Right cardiac atrium (tissue), 5 donors: ENCODE measurements around the gene ERV3-1. TPM values are rescaled to one million over a fixed set of nuclear protein-coding genes. Genes with fewer than 3 reads are reported as not detected.
"Not testable (repeated sequence)": the region's sequence is repeated elsewhere in the genome, so short reads cannot be mapped to it uniquely, and the experiment has no call there.

Source experiments
- ATAC-seq, 2 donors: fragments of 200-7000 bp; cut with Tn5 transposase; one replicate each; pipeline versions ENCODE4 v1.8.0 to v1.9.1; 2020; ENCODE audit warnings: moderate library complexity in 2 of 2, mild to moderate bottlenecking in 1 of 2
- DNase-seq, 3 donors: peaks; one replicate each; pipeline ENCODE4 v3.0.0-alpha.2; 2020
- H3K27ac ChIP-seq: one replicate; pipeline ENCODE4 v1.5.1; 2013; ENCODE audit warnings: mild to moderate bottlenecking, low read length, control low read depth, moderate library complexity
- H3K27me3 ChIP-seq: one replicate; pipeline ENCODE4 v1.6.1; 2013; ENCODE audit not compliant: control insufficient read depth, insufficient read depth
- H3K4me1 ChIP-seq: one replicate; pipeline ENCODE4 v1.6.1; 2013; ENCODE audit warnings: low read length; ENCODE audit not compliant: control insufficient read depth, insufficient read depth
- H3K4me3 ChIP-seq: one replicate; pipeline ENCODE4 v1.5.1; 2013; ENCODE audit warnings: low read length, control low read depth
- H3K9me3 ChIP-seq: one replicate; pipeline ENCODE4 v1.6.1; 2013; ENCODE audit warnings: low read length; ENCODE audit not compliant: control insufficient read depth
- WGBS: extraction: QIAGEN DNeasy Blood & Tissue Kit; methylation state at CpG from one replicate; pipeline ENCODE4 v1.1.7; 2013; 5-methylcytosine and 5-hydroxymethylcytosine counted together
- intact Hi-C, 4 donors: fragments of 100-400 bp; cut with DNase I; formaldehyde crosslinking; loops; one replicate each; pipeline versions ENCODE4 v1.11.0 to v1.14.0; 2022 to 2023
- long read RNA-seq, 4 donors: library from polyadenylated mRNA; unstranded; transcript quantifications; one replicate each; pipeline ENCODE4 v2.0.0, GENCODE V29; 2020 to 2021
- polyA plus RNA-seq: library from polyadenylated mRNA; stranded (reverse); fragments of 200-250 nt; gene quantifications from one replicate; pipeline ENCODE4 v1.2.3, GENCODE V29; 2013
- total RNA-seq, 4 donors: library from RNA; stranded (reverse); fragmentation: NEBNext Ultra II Directional; extraction: Animal tissue kit (Norgen Biotek cat#: 25700); gene quantifications; one replicate each; pipeline ENCODE4 v1.2.1, GENCODE V29; 2021
- donor health status: healthy with polysubstance abuse.
- donor health status: DM: no; HTN: yes; CAD: no.
- donor health status: DM: no; HTN: no; CAD: no.
- donor health status: DM: no; HTN: yes; CAD: no; lungs with severe emphysema.
- donor health status: DM: yes; HTN: yes; CAD: no.

Gene ERV3-1
- total RNA-seq (10 to 100 TPM in 1 of 4 donors, 1 to 10 TPM in 3; 6.1 to 11.8 (median 7.7) TPM), polyA plus RNA-seq (4.0 TPM)
- long read RNA-seq, donor 1, partial matches to known transcripts = 0 of 6 reads
- long read RNA-seq, donor 1, other reads (novel, unspliced or antisense) = 2 of 6 reads
- long read RNA-seq, donor 2, partial matches to known transcripts = 0 of 5 reads
- long read RNA-seq, donor 2, other reads (novel, unspliced or antisense) = 5 of 5 reads
- long read RNA-seq, donor 3, transcript ERV3-1-201 (2 exons, 2,719 nt) = major isoform, 9 of 19 reads
- long read RNA-seq, donor 3, partial matches to known transcripts = 0 of 19 reads
- long read RNA-seq, donor 3, other reads (novel, unspliced or antisense) = 10 of 19 reads
- long read RNA-seq, donor 4, partial matches to known transcripts = 0 of 3 reads
- long read RNA-seq, donor 4, other reads (novel, unspliced or antisense) = 1 of 3 reads

GRCh38 chr7:65006094-65006992 is at the start of gene ERV3-1:
ERV3-1 (minus strand) TSS chr7:65006687; CDS start chr7:64993026, 13,661 bp downstream.
- peak; percentile 96 to 98 (median 97) for DNase-seq
- peak within 1 kb of the TSS; percentile 85 for H3K4me3 ChIP-seq
- intact Hi-C loops = no loop called here
- whole genome bisulfite sequencing = under 1% methylated on average over 33 of the region's 33 CpGs
- no peaks in the 10 kb centered on the region for H3K27me3 ChIP-seq
- ATAC-seq = peak; percentile 100
- H3K4me1 ChIP-seq = peaks cover 2% of the 10 kb centered on the region
- peak within 1 kb of the TSS; percentile 95 for H3K27ac ChIP-seq
- no peaks in the 10 kb centered on the region for H3K9me3 ChIP-seq

GRCh38 chr7:65055786-65056185 is 49.3 kb upstream of the ERV3-1 start:
- H3K4me1 ChIP-seq, H3K9me3 ChIP-seq, ATAC-seq, H3K4me3 ChIP-seq, intact Hi-C loops, H3K27ac ChIP-seq, H3K27me3 ChIP-seq, DNase-seq: not testable (repeated sequence)
- WGBS = 86% methylated on average over 4 of the region's 4 CpGs

GRCh38 chr7:65054466-65054994 is 48.0 kb upstream of the ERV3-1 start:
- H3K4me1 ChIP-seq, H3K9me3 ChIP-seq, DNase-seq, ATAC-seq, H3K4me3 ChIP-seq, H3K27ac ChIP-seq, H3K27me3 ChIP-seq, intact Hi-C loops: not testable (repeated sequence)
- 45% methylated on average over 2 of the region's 2 CpGs for WGBS

GRCh38 chr7:65051654-65052053 is 45.2 kb upstream of the ERV3-1 start:
- DNase-seq, intact Hi-C loops, H3K27ac ChIP-seq, H3K27me3 ChIP-seq, ATAC-seq, H3K9me3 ChIP-seq, H3K4me1 ChIP-seq, H3K4me3 ChIP-seq: not testable (repeated sequence)
- 86% methylated on average over 1 of the region's 3 CpGs for WGBS

GRCh38 chr7:65051139-65051538 is 44.7 kb upstream of the ERV3-1 start:
- intact Hi-C loops, ATAC-seq, H3K27me3 ChIP-seq: not testable (repeated sequence)

GRCh38 chr7:65046329-65046728 is 39.8 kb upstream of the ERV3-1 start:
- WGBS = 90% methylated on average over 4 of the region's 4 CpGs
- ATAC-seq, H3K27me3 ChIP-seq, DNase-seq, H3K27ac ChIP-seq, intact Hi-C loops, H3K4me1 ChIP-seq, H3K9me3 ChIP-seq, H3K4me3 ChIP-seq: not testable (repeated sequence)

More at GRCh38 chr7:65051139-65051538, 44.7 kb upstream of the ERV3-1 start:
- H3K9me3 ChIP-seq, H3K4me3 ChIP-seq, DNase-seq, H3K27ac ChIP-seq, H3K4me1 ChIP-seq: not testable (repeated sequence)

- H3K27ac ChIP-seq, H3K4me3 ChIP-seq, H3K27me3 ChIP-seq, intact Hi-C loops, H3K9me3 ChIP-seq, DNase-seq, H3K4me1 ChIP-seq, ATAC-seq: not testable (repeated sequence)
- 92% methylated on average over 2 of the region's 2 CpGs for WGBS
Measured at GRCh38 chr7:65045589-65045988, 39.1 kb upstream of the ERV3-1 start.

GRCh38 chr7:65038767-65039166 is 32.3 kb upstream of the ERV3-1 start:
- H3K27me3 ChIP-seq, H3K4me1 ChIP-seq, H3K9me3 ChIP-seq, intact Hi-C loops: not testable (repeated sequence)
- H3K27ac ChIP-seq = peak overlapping the region; percentile 39
- peak overlapping the region; percentile 64 for H3K4me3 ChIP-seq
- ATAC-seq (peak; percentile 4 to 12), DNase-seq (peak; percentile 38 to 78 (median 68))
- 2% methylated on average over 30 of the region's 35 CpGs for WGBS

GRCh38 chr7:65037740-65038688 is 31.5 kb upstream of the ERV3-1 start:
- Histone ChIP-seq H3K4me1 (no peaks in the 10 kb centered on the region), H3K27me3 (no peaks in the 10 kb centered on the region), H3K27ac (peak overlapping the region; percentile 54), H3K4me3 (peak overlapping the region; percentile 64), H3K9me3 (no peaks in the 10 kb centered on the region)
- intact Hi-C loops = no loop called here
- ATAC-seq (peak; percentile 97 to 98), DNase-seq (peak; percentile 94 to 98 (median 97))
- WGBS = 2% methylated on average over 89 of the region's 92 CpGs

GRCh38 chr7:65036526-65036925 is 30.0 kb upstream of the ERV3-1 start:
- H3K27me3 ChIP-seq, intact Hi-C loops, H3K4me1 ChIP-seq, H3K27ac ChIP-seq, H3K4me3 ChIP-seq, H3K9me3 ChIP-seq: not testable (repeated sequence)
- ATAC-seq (peak; percentile 20 to 31), DNase-seq (peak in 1 of 3 donors; percentile 51)
- 17% methylated on average over 2 of the region's 2 CpGs for WGBS
